A673 (cell line): Measurements from ENCODE around the gene CAMTA2. TPM values are rescaled to one million over a fixed set of nuclear protein-coding genes. Genes with fewer than 3 reads are reported as not detected.

Source experiments
- BruUV-seq: library from RNA; stranded (reverse); fragments of 400-500 nt; replicated peaks from 2 replicates; lab custom pipeline; 2021; lab: Mats Ljungman, UMichigan
- CTCF ChIA-PET: fragments of 300-600 bp; sonication (Branson Sonifier 250); formaldehyde crosslinking; loops from one replicate; lab custom pipeline; 2022; ENCODE audit warnings: antibody characterized with exemption; lab: Charles Lee
- POLR2A ChIA-PET: fragments of 300-600 bp; sonication (Branson Sonifier 250); formaldehyde crosslinking; loops from one replicate; lab custom pipeline; 2022; ENCODE audit warnings: antibody characterized with exemption; ENCODE audit not compliant: low non-redundant PET; lab: Charles Lee
- DNase-seq: peaks from one replicate; pipeline ENCODE4 v3.0.0-alpha.2; 2015; ENCODE audit warnings: low spot score
- H3K27ac ChIP-seq: fragments of 200-600 bp; sonication (generic); 2 replicates; pipeline ENCODE4 v1.5.1; 2016; ENCODE audit warnings: mixed run types, low read depth, mild to moderate bottlenecking, mixed read lengths, antibody characterized with exemption, low read length; ENCODE audit not compliant: poor library complexity, severe bottlenecking
- H3K27me3 ChIP-seq: fragments of 200-600 bp; sonication (generic); replicated peaks from 2 replicates; pipeline ENCODE4 v1.6.1; 2017; ENCODE audit warnings: mixed run types, low read depth, mild to moderate bottlenecking, mixed read lengths, antibody characterized with exemption, low read length; ENCODE audit not compliant: insufficient read depth, poor library complexity
- H3K36me3 ChIP-seq: fragments of 200-600 bp; sonication (generic); 2 replicates; pipeline ENCODE4 v1.6.1; 2016; ENCODE audit warnings: mixed run types, mild to moderate bottlenecking, mixed read lengths, antibody characterized with exemption, low read length; ENCODE audit not compliant: insufficient read depth, poor library complexity, severe bottlenecking
- H3K4me1 ChIP-seq: fragments of 200-600 bp; sonication (generic); 2 replicates; pipeline ENCODE4 v1.6.1; 2017; ENCODE audit warnings: mixed run types, mild to moderate bottlenecking, mixed read lengths, antibody characterized with exemption, low read length; ENCODE audit not compliant: insufficient read depth, poor library complexity, severe bottlenecking
- H3K4me3 ChIP-seq: fragments of 200-600 bp; sonication (generic); 2 replicates; pipeline ENCODE4 v1.5.1; 2016; ENCODE audit warnings: low read depth, mixed run types, mild to moderate bottlenecking, mixed read lengths, low read length; ENCODE audit not compliant: poor library complexity, severe bottlenecking
- H3K9me3 ChIP-seq: fragments of 200-600 bp; sonication (generic); 2 replicates; pipeline ENCODE4 v1.6.1; 2016; ENCODE audit warnings: mixed run types, low read depth, mild to moderate bottlenecking, mixed read lengths, antibody characterized with exemption, low read length; ENCODE audit not compliant: poor library complexity, severe bottlenecking
- CTCF ChIP-seq: fragments of 300-800, 200-600 bp; sonication (generic); conservative IDR thresholded peaks from 2 replicates; pipeline ENCODE4 v1.5.1; 2017; ENCODE audit warnings: low read depth, mild to moderate bottlenecking, antibody characterized with exemption, low read length, moderate library complexity, mixed read lengths
- EZH2 ChIP-seq: fragments of 200-600 bp; sonication (generic); IDR thresholded peaks from 2 replicates; pipeline ENCODE4 v1.6.1; 2017; ENCODE audit warnings: borderline replicate concordance, low read depth, mild to moderate bottlenecking, mixed read lengths, antibody characterized with exemption, low read length; ENCODE audit not compliant: poor library complexity, severe bottlenecking
- intact Hi-C: fragments of 100-400 bp; cut with micrococcal nuclease; formaldehyde crosslinking; loops from one replicate; pipeline ENCODE4 v1.10.0; 2022; ENCODE audit not compliant: unreplicated experiment
- total RNA-seq: library from RNA; stranded (reverse); gene quantifications from 2 replicates; pipeline ENCODE4 v1.2.3, GENCODE V29; 2021

Gene CAMTA2
- total RNA-seq, 1 experiment from 2014 or later, result 16.3 TPM

- POLR2A ChIA-PET, result no interaction called here
- BruUV-seq, result no TSS peak
- TF ChIP-seq CTCF (no peak), EZH2 (no peak)
- intact Hi-C loops, result no loop called here
- no peak for DNase-seq
- H3K4me3 ChIP-seq, result no peak overlapping the region
- no peaks in the 10 kb centered on the region for H3K4me1 ChIP-seq
- no peaks in the 10 kb centered on the region for H3K9me3 ChIP-seq
- peaks cover 11% of the 10 kb centered on the region for H3K36me3 ChIP-seq
- no peaks in the 10 kb centered on the region for H3K27me3 ChIP-seq
- CTCF ChIA-PET, result no interaction called here
- no peak overlapping the region for H3K27ac ChIP-seq
Observed at GRCh38 chr17:5022171-5022711, 34.8 kb upstream of the CAMTA2 start.

- no peaks in the 10 kb centered on the region for H3K4me1 ChIP-seq
- peaks cover 11% of the 10 kb centered on the region for H3K36me3 ChIP-seq
- no peak overlapping the region for H3K27ac ChIP-seq
- BruUV-seq, result no TSS peak
- intact Hi-C loops, result no loop called here
- ChIA-PET CTCF (interaction anchor here (0.6 kb wide), 1 partner anchor 22 kb away, joined by 3 read pairs; no protein-coding TSS in a partner anchor), POLR2A (no interaction called here)
- no peak for TF ChIP-seq CTCF
- no peak for TF ChIP-seq EZH2
- no peak for DNase-seq
- H3K4me3 ChIP-seq, result no peak overlapping the region
- no peaks in the 10 kb centered on the region for H3K9me3 ChIP-seq
- no peaks in the 10 kb centered on the region for H3K27me3 ChIP-seq
Observed at GRCh38 chr17:5020502-5021023, 33.1 kb upstream of the CAMTA2 start.

DNA sequence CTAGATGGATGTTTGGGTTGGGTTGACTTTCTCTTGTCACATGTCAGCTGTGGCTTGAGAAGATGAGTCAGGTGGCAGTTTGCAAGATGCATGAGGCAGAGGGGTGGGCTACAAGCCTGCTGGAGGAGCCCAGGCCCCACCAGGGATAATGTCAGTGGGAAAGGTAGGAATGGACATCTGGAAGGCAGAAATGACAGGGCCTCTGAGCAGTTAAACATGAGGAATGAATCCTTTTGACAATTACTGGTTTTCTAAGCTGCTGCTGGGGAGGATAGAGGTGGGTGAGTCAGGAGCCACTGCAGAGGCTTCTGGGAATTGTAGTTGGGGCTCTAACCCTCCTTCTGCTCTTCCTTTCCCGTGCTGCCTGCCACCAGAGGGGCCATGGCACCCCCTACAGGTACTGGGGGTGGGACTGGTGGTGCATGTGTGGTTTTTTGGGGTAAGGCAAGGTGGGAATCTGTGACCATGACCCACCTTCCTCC lies 32.0 kb upstream of the CAMTA2 start:
- Histone ChIP-seq H3K27me3 (no peaks in the 10 kb centered on the region), H3K27ac (no peak overlapping the region), H3K36me3 (peaks cover 15% of the 10 kb centered on the region), H3K4me1 (no peaks in the 10 kb centered on the region), H3K9me3 (no peaks in the 10 kb centered on the region), H3K4me3 (no peak overlapping the region)
- intact Hi-C loops, result no loop called here
- CTCF ChIA-PET, result no interaction called here
- DNase-seq, result peak; percentile 38
- no TSS peak for BruUV-seq
- POLR2A ChIA-PET, result no interaction called here
- TF ChIP-seq CTCF, result peak; percentile 36; the same call in 1 of the 2 replicates
- no peak for TF ChIP-seq EZH2
